Fibroblast of lung (primary cell): ENCODE results near the gene FYN. TPM values are rescaled to one million over a fixed set of nuclear protein-coding genes. Genes with fewer than 3 reads are reported as not detected.

ENCODE experiments used
- DNase-seq, 2 donors: peaks; one replicate each; pipeline versions ENCODE4 v3.0.0 to v3.0.0-alpha.2; 2010; ENCODE audit warnings: low read depth in 2 of 2
- H2AFZ ChIP-seq: 2 replicates; pipeline ENCODE4 v1.5.1; 2012; ENCODE audit warnings: low read length, control low read depth, inconsistent platforms
- H3K27ac ChIP-seq: 2 replicates; pipeline ENCODE4 v1.5.1; 2011; ENCODE audit warnings: low read length, control low read depth; ENCODE audit not compliant: insufficient read depth
- H3K27me3 ChIP-seq: 2 replicates; pipeline ENCODE4 v1.5.1; 2011; ENCODE audit warnings: mild to moderate bottlenecking, low read length; ENCODE audit not compliant: control insufficient read depth, insufficient read depth
- H3K36me3 ChIP-seq: 2 replicates; pipeline ENCODE4 v1.5.1; 2011; ENCODE audit warnings: low read length; ENCODE audit not compliant: control insufficient read depth, insufficient read depth
- H3K4me1 ChIP-seq: 2 replicates; pipeline ENCODE4 v1.5.1; 2011; ENCODE audit warnings: low read length; ENCODE audit not compliant: control insufficient read depth, insufficient read depth; ENCODE audit errors: extremely low read depth
- H3K4me2 ChIP-seq: 2 replicates; pipeline ENCODE4 v1.5.1; 2011; ENCODE audit warnings: low read length, control low read depth; ENCODE audit not compliant: insufficient read depth; ENCODE audit errors: extremely low read depth
- H3K4me3 ChIP-seq, 4 experiments: fragments of 200-600 bp in 1 of 4; sonication (generic) in 1 of 4; replicated peaks in 1 of 4; 2 replicates each; pipeline ENCODE4 v1.5.1; 2011 to 2016; ENCODE audit warnings: low read length in 4 of 4, low read depth in 3 of 4, mild to moderate bottlenecking in 3 of 4, control low read depth in 2 of 4, inconsistent platforms in 1 of 4, mixed read lengths in 1 of 4; ENCODE audit not compliant: insufficient read depth in 1 of 4; ENCODE audit errors: control extremely low read depth in 1 of 4
- H3K79me2 ChIP-seq: 2 replicates; pipeline ENCODE4 v1.5.1; 2012; ENCODE audit warnings: mild to moderate bottlenecking, low read length, inconsistent platforms; ENCODE audit not compliant: control insufficient read depth, insufficient read depth
- H3K9ac ChIP-seq: 2 replicates; pipeline ENCODE4 v1.5.1; 2011; ENCODE audit warnings: mild to moderate bottlenecking, low read length, control low read depth; ENCODE audit not compliant: insufficient read depth
- H3K9me3 ChIP-seq: 2 replicates; pipeline ENCODE4 v1.5.1; 2012; ENCODE audit warnings: low read depth, low read length; ENCODE audit not compliant: control insufficient read depth, insufficient read depth
- H4K20me1 ChIP-seq: 2 replicates; pipeline ENCODE4 v1.5.1; 2011; ENCODE audit warnings: low read length; ENCODE audit not compliant: control insufficient read depth, insufficient read depth; ENCODE audit errors: extremely low read depth
- CTCF ChIP-seq, 2 donors: IDR thresholded peaks in 1 of 2; conservative IDR thresholded peaks in 1 of 2; 1 replicate in 1 of 2; 2 replicates in 1 of 2; pipeline ENCODE4 v1.5.1; 2011 to 2012; ENCODE audit warnings: low read length in 2 of 2, control low read depth in 1 of 2, inconsistent platforms in 1 of 2, low read depth in 1 of 2, mild to moderate bottlenecking in 1 of 2
- EZH2 ChIP-seq: IDR thresholded peaks from 2 replicates; pipeline ENCODE4 v1.5.1; 2012; ENCODE audit warnings: low read length, control low read depth, mild to moderate bottlenecking; ENCODE audit errors: missing control alignments
- polyA plus RNA-seq, 2 donors: library from polyadenylated mRNA; depleted of rRNA in 1 of 2; stranded (reverse) in 1 of 2; unstranded in 1 of 2; fragments of >200 nt; gene quantifications; 2 replicates each; pipeline ENCODE4 v1.2.1, GENCODE V29; 2011 to 2012; ENCODE audit warnings: missing spikeins in 1 of 2
- total RNA-seq: library from RNA; depleted of rRNA; stranded (reverse); fragments of >200 nt; gene quantifications from 2 replicates; pipeline ENCODE4 v1.2.1, GENCODE V29; 2014

The FYN gene
- total and polyA plus RNA-seq, 2 donors (not counting 1 experiment from before 2014, with no cell fraction given): 64.7 TPM

GRCh38 chr6:111711476-111711875, 161.8 kb downstream of the FYN start:
- Histone ChIP-seq H3K27ac (no peak overlapping the region), H3K79me2 (no peaks in the 10 kb centered on the region), H3K36me3 (no peaks in the 10 kb centered on the region), H3K4me2 (no peak overlapping the region), H3K4me1 (no peaks in the 10 kb centered on the region), H3K9me3 (no peaks in the 10 kb centered on the region), H4K20me1 (no peaks in the 10 kb centered on the region), H3K27me3 (no peaks in the 10 kb centered on the region), H2AFZ (no peak overlapping the region), H3K9ac (no peak overlapping the region), H3K4me3 (no peak overlapping the region)
- TF ChIP-seq EZH2 (no peak), CTCF (conservative IDR thresholded peaks at IDR 0.05 in 1 of 2, IDR thresholded peaks at IDR 0.05 in 1 of 2; ENCODE audit: low read depth in 1 of 2, low read length in 2 of 2) (no peak)
- no peak for DNase-seq

- Histone ChIP-seq H4K20me1 (no peaks in the 10 kb centered on the region), H3K4me1 (no peaks in the 10 kb centered on the region), H2AFZ (no peak overlapping the region), H3K79me2 (no peaks in the 10 kb centered on the region), H3K36me3 (no peaks in the 10 kb centered on the region), H3K9ac (no peak overlapping the region), H3K4me3 (no peak overlapping the region), H3K27ac (no peak overlapping the region), H3K27me3 (no peaks in the 10 kb centered on the region), H3K9me3 (no peaks in the 10 kb centered on the region), H3K4me2 (no peak overlapping the region)
- TF ChIP-seq CTCF (conservative IDR thresholded peaks at IDR 0.05 in 1 of 2, IDR thresholded peaks at IDR 0.05 in 1 of 2; ENCODE audit: low read depth in 1 of 2, low read length in 2 of 2) (no peak), EZH2 (no peak)
- DNase-seq: no peak
These were observed 162.3 kb downstream of the FYN start for GRCh38 chr6:111710911-111711310.

DNA sequence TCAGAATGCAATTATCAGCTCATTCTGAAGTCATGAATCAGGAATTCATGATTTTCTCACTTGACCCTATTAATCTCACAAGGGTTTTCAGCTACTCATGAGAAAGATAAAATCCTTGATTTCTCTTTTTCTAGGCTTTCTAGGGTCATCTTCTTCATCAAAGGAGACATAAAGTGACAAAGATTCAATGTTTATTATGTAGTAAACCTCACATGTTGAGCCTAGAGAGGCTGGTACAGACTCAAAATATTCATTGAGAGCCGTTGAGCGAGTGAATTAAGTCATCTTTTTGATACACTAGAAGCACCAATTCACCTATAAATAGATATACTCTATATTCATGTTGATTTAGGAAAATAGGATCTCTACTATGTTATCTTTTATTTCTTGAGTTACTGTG, 162.8 kb downstream of the FYN start:
- Histone ChIP-seq H3K4me2 (no peak overlapping the region), H3K9me3 (no peaks in the 10 kb centered on the region), H3K27ac (no peak overlapping the region), H3K36me3 (no peaks in the 10 kb centered on the region), H3K9ac (no peak overlapping the region), H2AFZ (no peak overlapping the region), H3K27me3 (no peaks in the 10 kb centered on the region), H4K20me1 (no peaks in the 10 kb centered on the region), H3K4me1 (no peaks in the 10 kb centered on the region), H3K79me2 (no peaks in the 10 kb centered on the region), H3K4me3 (no peak overlapping the region)
- no peak for TF ChIP-seq CTCF (conservative IDR thresholded peaks at IDR 0.05 in 1 of 2, IDR thresholded peaks at IDR 0.05 in 1 of 2; ENCODE audit: low read depth in 1 of 2, low read length in 2 of 2)
- TF ChIP-seq EZH2: no peak
- DNase-seq: no peak
